GM19468 (cell line): Measurements from ENCODE around the gene PRIM1.
"Not testable (repeated sequence)": the region's sequence is repeated elsewhere in the genome, so short reads cannot be mapped to it uniquely, and the experiment has no call there.

Source experiments
- ATAC-seq: cut with Tn5 transposase; IDR thresholded peaks from one replicate; pipeline ENCODE4 v1.9.1; 2021; ENCODE audit warnings: mild to moderate bottlenecking, moderate library complexity, moderate number of reproducible peaks; ENCODE audit not compliant: unreplicated experiment; ENCODE audit errors: extremely low read depth

Gene PRIM1

GRCh38 chr12:56751712-56752598, at the start of gene PRIM1:
Gene PRIM1, minus strand, starts transcription at chr12:56752323. Its CDS starts 25 bp downstream, at chr12:56752298.
- ATAC-seq, result peak; percentile 72

GRCh38 chr12:56800221-56800620, 48.1 kb upstream of the PRIM1 start:
- ATAC-seq, result no peak

DNA sequence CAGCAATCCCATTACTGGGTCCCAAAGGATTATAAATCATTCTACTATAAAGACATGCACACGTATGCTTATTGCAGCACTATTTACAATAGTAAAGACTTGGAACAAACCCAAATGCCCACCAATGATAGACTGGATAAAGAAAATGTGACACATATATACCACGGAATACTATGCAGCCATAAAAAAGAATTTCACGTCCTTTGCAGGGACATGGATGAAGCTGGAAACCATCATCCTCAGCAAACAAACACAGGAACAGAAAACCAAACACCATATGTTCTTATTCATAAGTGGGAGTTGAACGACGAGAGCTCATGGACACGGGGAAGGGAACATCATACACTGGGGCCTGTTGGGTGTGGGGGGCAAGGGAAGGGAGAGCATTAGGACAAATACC, 47.2 kb upstream of the PRIM1 start:
- ATAC-seq, result not testable (repeated sequence)

DNA sequence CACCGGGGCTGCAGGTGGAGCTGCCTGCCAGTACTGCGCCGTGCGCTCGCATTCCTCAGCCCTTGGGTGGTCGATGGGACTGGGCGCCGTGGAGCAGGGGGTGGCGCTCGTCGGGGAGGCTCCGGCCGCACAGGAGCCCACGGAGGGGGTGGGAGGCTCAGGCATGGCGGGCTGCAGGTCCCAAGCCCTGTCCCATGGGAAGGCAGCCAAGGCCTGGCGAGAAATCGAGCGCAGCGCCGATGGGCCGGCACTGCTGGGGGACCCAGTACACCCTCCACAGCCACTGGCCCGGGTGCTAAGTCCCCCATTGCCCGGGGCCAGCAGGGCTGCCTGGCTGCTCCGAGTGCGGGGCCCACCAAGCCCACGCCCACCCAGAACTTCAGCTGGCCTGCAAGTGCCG, 43.7 kb upstream of the PRIM1 start:
- not testable (repeated sequence) for ATAC-seq

GRCh38 chr12:56795046-56795562, 43.0 kb upstream of the PRIM1 start:
- not testable (repeated sequence) for ATAC-seq

GRCh38 chr12:56793124-56793523, 41.0 kb upstream of the PRIM1 start:
- not testable (repeated sequence) for ATAC-seq

DNA sequence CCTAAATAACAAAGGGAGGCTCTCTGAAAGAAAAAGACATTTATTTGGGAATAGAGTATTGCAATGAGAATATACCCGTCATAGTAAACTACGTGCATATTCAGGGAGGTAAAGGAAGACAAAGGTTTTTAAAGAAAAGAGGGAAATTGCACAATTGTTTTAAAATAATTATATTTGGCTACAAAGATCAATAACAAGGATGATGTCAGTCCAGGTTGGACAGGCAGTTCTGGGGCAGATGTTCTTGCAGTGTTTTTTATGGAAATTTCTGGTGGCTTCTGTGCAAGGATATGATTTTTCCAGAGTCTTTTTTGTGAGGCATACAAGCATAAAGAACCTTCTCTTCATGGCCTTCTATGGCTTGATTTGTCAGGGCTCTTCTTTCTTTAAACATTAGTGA, 40.6 kb upstream of the PRIM1 start:
- ATAC-seq, result no peak

GRCh38 chr12:56789429-56789828, 37.3 kb upstream of the PRIM1 start:
- not testable (repeated sequence) for ATAC-seq

- no peak for ATAC-seq
These were observed 35.4 kb upstream of the PRIM1 start for GRCh38 chr12:56787498-56787897.

- ATAC-seq, result no peak
These were observed 33.8 kb upstream of the PRIM1 start for GRCh38 chr12:56785874-56786273.

GRCh38 chr12:56785141-56785865, 33.2 kb upstream of the PRIM1 start:
- ATAC-seq, result no peak

DNA sequence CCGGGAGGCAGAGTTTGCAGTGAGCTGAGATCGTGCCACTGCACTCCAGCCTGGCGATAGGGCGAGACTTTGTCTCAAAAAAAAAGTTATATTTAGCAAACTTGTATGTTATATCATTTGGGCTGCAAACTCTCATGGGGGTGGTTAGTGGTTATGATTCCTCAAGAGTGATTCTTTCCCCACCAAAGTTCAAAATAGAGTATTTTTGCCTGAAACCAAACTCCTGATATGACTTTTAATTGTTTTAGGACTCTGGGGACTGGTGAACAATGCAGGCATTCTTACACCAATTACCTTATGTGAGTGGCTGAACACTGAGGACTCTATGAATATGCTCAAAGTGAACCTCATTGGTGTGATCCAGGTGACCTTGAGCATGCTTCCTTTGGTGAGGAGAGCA, 29.6 kb upstream of the PRIM1 start:
- ATAC-seq, result no peak

DNA sequence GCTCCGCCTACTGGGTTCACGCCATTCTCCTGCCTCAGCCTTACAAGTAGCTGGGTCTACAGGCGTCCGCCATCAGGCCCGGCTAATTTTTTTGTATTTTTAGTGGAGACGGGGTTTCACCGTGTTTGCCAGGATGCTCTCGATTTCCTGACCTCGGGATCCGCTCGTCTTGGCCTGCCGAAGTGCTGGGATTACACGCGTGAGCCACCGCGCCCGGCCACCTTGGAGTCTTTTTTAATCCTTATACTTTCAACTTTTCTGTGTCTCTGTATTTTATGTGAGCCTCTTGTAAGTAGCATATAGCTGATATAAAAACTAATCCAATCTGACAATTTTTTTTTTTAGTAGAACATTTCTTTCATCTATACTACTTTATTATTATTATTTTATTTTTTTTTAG, 26.6 kb upstream of the PRIM1 start:
- no peak for ATAC-seq

DNA sequence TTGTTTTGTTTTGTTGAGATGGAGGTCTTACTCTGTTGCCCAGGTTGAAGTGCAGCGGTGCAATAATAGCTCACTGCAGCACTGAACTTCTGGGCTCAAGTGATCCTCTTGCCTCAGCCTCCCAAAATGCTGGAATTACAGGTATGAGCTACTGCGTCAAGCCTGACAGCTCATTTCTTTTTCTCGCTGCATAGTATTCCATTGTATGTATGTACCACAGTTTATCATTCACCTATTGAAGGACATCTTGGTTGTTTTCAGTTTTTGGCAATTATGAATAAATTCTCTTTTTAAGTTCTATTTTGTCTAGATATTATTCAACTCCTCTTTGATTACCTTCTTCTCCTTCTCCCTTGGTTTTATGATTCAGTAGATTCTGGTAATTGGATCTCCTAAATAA, 24.5 kb upstream of the PRIM1 start:
- no peak for ATAC-seq

GRCh38 chr12:56775638-56776037, 23.5 kb upstream of the PRIM1 start:
- no peak for ATAC-seq

GRCh38 chr12:56773113-56773512, 21.0 kb upstream of the PRIM1 start:
- no peak for ATAC-seq

DNA sequence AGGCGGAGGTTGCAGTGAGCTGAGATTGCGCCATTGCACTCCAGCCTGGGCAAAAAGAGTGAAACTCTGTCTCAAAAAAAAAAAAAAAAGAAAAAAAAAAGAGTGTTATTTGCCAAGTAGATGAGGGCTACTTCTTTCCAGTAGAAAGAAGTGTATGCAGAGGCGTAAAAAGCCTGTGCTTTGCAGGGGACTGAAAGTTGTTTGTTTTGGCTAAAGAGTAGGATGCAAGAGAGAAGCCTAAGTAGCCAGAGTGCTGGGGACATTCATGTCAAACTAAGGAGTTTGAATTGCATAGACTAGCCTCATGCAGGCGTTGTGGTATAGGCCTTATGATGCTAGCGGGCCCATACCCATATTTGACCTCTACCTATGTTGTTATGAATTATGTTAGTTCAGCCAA, 20.5 kb upstream of the PRIM1 start:
- ATAC-seq, result no peak

GRCh38 chr12:56769868-56770267, 17.7 kb upstream of the PRIM1 start:
- ATAC-seq, result no peak

DNA sequence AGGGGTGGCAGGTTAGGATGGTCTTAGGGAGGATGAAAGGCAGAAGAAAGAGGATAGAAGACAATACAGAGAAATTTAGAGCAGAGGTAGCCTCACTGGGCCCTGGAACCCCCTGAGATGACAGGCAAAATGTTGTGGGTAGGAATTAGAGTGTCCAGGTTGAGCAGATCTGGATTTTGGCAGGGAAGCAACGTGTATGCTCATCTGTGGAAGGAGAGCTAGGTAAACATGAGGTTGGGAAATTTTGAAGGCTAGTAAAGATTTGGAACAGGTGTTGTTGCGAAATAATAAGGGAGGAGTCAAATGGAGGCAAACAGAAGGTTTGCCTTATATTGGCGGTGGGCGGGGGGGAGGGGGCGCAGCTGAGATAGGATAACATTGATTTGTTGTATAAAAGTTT, 16.3 kb upstream of the PRIM1 start:
- no peak for ATAC-seq

- ATAC-seq, result peak; percentile 87
These were observed 14.4 kb upstream of the PRIM1 start for GRCh38 chr12:56766535-56766934.
